ENCODE results near the gene DDX27.

Gene DDX27

DNA sequence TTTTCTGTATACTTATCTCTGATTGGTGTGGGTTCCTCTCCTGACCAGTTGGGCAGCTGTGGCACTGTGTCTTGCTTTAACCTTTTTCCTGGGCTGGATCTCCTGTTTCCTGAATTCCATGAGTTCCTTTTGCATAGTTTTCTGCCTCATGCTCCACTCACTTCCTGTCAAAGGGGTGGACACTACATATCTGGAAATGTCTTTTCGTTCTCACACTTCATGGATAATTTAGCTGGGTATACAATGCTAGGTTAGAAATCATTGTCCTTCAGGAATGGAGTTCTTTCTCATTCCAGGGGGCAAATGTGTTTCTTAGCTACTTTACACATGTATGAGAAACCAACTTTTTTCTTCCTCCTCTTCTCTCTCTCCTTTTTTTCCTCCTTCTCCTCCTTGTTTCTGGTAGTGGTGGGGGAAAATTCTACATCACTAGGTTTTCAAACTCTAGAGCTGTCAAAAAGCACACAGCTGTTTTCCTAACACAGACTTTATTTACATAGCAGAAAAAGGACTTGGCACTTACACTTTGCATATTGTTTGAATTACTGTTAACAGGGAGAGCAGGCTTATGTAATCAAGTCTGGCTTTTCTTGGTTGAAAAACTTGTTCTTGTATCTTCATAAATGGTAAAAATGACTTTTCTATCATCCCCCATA, 9.0 kb upstream of the DDX27 start:
- DNase-seq: no peak

DNA sequence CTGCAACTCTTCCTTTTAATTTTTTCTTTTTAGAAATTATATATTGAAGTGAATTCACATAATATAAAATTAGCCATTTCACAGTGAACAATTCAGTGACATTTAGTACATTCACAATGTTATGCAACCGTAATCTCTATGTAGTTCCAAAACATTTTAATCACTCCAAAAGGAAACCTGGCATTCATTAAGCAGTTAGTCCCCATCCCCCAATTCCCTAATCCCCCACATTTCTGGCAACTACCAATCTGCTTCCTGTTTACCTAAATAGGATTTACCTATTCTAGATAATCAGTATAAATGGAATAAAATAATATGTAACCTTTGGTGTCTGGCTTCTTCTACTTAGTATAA, 8.5 kb upstream of the DDX27 start:
- DNase-seq: peak; percentile 40

DNA sequence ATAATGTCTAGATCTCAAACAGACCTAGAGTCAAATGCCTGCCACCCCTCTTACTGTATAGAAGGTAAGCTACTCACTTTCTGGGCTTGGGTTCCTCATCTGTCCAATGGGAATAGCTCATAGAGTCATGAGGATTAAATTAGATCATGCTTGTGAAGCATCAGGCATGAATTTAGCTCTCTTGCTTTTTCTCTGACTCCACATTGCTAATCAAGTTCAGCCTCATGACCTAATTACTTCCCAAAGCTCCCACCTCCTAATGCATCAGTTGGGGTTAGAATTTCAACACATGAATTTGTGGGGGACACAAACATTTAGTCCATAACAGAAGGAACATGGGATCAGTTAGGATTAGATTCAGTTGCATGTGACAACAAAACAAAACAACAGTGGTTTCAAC, 4.6 kb upstream of the DDX27 start:
- DNase-seq: no peak

DNA sequence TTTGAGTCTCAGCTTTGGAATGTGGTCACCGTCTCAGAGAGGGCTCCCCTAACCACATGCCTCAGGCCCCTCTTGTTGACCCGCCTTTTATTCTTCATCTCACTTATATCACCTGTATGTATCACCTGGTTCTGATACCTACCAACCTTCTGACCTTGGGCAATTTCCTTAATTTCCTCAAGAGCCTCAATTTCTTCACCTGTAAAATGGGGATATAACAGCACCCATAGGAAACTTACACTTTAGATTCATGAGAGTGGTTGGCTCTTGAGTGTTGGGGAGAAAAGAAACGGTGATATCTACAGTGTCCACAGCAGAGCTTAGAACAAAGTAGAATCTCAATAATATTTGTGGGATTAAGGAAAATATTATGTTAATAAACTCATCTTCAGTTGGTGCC, 4.0 kb upstream of the DDX27 start:
- no peak for DNase-seq

DNA sequence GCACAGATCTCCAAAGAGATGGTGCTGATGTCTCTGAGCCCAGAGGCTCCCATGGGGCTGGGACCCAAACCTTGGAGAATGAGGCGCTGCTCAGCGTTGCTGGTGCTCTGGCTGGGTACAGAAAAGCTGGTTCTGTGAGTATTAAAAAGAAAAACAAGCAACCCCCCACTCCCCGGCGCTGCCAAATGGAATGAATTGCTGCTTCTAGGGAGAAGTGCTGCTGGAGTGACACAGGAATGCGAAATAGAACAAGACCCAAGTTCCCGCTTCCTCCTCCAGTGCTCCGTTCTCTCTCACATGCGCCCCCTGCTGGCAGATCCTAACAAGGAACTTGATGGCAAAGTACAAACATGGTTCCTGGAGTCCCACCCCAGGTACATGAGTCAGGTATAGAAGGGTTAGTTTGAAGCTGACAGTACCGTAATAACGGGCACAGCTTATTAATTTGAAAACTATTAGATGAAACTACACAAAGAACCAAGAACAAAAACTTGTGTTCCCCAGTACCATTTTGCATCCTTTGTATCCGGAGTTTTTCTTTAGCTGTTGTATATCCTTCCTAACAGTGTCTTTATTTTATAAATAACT, 2.1 kb upstream of the DDX27 start:
- peak; percentile 96 for DNase-seq

DNA sequence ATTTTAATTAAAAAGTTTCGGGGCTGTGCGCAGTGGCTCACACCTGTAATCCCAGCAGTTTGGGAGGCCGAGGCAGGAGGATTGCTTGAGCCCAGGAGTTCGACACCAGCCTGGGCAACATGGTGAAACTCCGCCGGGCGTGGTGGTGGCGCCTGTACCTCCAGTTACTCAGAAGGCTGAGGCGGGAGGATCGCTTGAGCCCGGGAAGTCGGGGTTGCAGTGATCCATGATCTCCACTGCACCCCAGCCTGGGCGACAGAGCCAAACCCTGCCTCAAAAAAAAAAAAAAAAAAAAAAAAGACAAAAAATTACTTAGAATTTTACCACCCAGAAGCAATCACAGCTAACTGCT, 501 bp upstream of the DDX27 start:
- peak; percentile 35 for DNase-seq

DNA sequence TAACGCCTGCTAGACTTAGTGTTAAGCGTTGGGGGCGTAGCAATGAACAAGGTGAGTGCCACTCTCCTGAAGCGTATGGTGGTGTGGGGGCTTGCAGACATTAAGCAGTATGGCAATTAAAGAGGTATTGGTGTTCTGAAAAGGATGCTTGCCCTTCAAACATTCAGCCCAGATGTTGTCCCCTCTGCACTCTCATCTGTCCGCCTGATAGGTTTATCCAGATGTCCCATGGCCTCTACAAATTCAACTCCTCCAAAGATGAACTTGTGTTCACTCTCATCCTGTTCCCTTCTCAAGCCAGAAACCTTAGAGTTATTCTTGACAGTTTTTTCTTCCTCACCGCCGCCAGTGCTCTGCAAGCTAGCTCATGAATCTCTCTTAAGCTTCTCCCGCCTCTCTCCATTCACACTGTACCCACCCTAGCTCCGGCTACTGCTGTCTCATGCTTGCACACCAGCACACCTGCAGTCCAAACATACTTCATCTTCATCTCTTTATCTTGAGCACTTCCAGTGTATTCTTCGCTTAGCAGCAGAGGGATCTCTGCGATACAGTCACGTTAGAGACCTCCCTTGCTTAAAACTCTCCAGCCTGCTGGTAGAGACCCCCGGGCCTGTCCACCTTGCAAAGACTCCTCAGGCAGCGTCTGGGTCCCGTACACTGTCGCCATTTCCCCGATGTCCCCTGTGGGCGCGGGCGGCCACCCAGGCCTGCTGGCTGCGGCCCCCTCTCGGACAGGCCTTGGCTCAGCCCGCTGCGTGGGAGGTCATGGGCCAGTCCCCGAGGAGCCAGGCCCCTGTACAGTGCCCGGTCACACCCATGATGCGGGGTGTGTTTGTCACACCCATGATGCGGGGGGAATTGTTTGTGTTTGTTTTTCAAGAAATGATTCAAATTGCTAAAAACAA, 962 bp downstream of the DDX27 start:
- no peak for DNase-seq

DNA sequence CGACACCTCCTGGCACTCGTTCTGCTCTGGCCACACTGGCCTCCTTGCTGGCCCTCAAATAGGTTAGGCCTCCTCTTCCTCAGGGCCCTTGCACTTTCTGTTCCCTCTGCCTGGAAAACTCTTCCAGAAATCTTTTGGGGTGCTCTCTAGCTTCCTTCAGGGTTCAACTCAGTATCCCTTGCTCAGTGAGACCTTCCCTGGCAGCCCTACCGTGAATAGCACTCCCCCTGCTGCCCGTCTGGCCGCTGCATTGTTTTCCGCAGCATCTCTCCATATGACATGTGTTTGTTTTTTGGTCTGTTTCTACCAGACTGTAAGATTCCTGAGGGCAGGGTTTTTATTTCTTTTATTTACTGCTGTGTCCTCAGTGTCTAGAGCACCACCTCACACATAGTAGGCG, 6.7 kb downstream of the DDX27 start:
- DNase-seq: no peak

DNA sequence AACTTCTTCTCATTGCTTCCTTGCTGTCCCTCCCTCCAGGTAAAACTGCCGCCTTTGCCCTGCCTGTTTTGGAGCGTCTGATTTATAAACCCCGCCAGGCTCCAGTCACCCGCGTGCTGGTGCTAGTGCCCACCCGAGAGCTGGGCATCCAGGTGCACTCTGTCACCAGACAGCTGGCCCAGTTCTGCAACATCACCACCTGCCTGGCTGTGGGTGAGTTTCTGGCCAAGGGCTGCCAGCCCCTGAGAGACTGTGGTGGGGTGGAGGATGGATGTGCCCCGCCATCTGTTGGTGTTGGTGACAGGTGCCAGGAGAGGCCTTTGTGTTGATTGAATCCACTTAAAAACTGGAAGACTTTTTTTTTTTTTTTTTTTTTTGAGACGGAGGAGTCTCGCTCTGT, 9.5 kb downstream of the DDX27 start:
- DNase-seq: peak; percentile 54

DNA sequence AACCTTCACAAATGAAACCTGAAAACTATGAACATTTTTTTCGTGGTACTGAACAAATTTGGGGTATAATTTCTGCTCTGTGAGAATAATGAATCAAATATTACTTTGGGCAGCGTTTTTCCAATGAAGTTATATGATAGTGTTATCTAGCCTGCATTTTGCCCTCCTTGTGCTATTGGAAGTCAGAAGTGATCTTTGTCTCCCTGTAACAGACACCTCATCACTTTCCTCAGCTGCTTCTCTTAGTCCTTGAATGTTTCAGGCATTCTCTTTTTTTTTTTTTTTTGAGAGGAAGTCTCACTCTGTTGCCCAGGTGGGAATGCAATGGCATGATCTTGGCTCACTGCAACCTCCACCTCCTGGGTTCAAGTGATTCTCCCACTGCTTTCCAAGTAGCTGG, 10.2 kb downstream of the DDX27 start:
- no peak for DNase-seq

DNA sequence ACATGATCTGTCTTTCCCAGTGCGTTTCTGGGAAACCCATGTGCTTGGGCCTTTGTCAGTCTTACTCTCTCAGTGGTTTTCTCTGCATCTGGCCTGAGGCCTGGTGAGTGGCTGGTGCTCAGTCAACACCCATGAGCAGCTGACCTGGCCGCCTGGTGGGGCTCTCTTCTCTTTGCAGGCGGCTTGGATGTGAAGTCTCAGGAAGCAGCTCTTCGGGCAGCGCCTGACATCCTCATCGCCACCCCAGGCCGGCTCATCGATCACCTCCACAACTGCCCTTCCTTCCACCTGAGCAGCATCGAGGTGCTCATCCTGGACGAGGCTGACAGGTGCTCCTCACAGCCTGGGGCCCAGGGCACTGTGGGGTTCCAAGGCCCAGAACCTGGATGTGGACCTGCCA, 10.8 kb downstream of the DDX27 start:
- peak; percentile 34 for DNase-seq

DNA sequence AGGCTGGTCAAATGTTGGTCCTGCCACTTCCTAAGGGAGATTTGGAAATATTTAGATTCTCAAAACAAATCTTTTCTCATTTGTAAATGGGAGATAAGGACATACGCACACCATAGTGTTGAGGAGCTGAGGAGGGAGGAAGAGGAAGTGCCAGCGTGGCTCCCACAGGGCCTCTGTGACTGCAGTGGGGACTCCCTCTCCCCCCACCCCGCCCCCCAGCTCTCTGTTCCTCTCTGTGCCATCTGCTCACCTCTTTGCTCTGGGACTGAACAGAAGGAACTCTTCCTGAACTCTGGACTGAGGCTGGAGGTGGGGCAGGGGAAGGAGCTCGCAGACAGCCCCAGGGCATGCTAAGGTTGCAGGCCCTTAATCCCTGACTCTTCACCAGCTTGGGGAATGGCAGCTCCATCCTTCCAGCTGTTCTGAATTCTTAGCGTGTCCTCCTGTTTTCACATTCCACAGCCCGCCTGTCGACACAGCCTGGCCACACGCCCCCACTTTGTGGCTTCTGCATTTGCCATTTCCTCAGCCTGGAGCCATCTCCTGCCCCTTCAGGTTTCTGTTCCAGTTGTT, 11.4 kb downstream of the DDX27 start:
- DNase-seq: peak; percentile 97

DNA sequence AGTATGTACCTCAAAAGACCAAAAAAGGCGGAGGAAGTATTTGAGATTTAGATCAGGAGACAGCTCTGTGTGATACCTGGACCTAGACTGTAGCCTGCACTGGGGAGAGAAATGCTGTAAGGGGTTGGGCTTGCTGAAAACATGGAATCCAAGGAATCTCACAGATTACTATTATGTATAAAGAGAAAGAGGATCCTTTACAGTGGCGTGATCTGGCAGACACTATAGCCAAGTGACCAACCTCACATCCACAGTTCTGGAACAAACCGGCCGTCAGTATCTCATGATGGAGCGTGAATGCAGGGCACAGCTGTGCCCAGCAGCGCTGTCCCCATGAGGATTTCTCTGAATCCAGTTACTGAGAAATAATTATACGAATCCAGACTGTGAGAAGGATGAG, 12.3 kb downstream of the DDX27 start:
- DNase-seq: no peak

DNA sequence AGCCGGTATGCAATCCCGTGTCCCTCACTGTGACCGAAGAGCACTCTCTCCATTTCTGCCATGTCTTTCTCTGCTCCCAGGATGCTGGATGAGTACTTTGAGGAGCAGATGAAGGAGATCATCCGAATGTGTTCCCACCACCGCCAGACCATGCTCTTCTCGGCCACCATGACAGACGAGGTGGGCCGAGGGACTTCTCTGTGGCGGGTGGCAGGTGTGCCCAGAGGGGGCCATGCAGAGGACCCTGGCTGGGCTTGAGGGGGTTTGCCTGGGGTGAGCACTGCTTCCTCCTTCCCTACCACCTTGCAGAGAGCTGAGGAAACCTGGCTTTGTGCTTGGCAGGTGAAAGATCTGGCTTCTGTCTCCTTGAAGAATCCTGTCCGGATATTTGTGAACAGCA, 14.0 kb downstream of the DDX27 start:
- no peak for DNase-seq

DNA sequence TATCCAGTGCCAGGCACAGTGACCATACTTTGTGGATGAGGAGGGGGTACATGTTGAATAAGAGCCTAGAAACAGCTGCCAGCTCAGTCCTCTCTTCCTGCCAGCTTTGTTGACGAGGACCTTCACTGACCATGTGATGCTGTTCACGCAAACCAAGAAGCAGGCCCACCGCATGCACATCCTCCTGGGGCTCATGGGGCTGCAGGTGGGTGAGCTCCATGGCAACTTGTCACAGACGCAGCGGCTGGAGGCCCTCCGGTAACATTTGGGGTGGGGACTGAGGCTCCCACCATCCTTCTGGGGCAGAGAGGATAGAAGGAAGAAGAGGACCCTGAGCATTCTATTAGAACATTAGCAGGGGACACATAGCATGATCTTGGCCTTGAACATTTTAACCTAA, 15.6 kb downstream of the DDX27 start:
- DNase-seq: no peak

DNA sequence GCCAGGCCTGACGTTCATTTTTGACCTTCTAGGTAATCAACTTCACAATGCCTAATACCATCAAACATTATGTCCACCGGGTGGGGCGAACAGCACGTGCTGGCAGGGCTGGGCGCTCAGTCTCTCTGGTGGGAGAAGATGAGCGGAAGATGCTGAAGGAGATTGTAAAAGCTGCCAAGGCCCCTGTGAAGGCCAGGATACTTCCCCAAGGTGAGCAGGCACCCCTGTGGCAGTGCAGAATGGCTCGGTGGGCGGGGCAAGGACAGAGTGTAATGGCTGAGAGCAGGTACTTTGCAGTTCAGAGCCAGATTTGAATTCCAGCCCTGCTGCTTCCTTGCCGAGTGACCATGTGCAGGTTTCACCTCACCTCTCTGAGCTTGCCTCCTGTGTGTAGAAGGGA, 17.1 kb downstream of the DDX27 start:
- DNase-seq: no peak

DNA sequence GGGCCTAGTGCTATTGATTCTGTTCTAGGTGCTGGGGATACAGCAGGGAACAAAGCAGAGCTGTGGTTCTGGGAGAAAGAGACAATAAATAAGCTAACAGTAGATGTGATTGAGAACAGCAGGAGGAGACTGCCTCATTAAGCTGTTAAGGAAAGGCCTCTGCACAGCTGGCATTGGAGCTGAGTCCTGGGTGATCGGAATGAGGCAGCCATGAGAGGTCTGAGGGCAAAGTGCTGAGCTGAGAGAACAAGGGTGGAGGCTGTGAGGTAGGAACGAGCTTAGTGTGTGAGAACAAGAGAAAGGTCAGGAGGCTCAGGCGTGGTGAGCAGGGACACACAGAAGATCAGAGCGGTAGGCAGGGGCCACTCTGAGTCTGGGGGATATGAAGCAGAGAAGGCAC, 18.3 kb downstream of the DDX27 start:
- DNase-seq: no peak

DNA sequence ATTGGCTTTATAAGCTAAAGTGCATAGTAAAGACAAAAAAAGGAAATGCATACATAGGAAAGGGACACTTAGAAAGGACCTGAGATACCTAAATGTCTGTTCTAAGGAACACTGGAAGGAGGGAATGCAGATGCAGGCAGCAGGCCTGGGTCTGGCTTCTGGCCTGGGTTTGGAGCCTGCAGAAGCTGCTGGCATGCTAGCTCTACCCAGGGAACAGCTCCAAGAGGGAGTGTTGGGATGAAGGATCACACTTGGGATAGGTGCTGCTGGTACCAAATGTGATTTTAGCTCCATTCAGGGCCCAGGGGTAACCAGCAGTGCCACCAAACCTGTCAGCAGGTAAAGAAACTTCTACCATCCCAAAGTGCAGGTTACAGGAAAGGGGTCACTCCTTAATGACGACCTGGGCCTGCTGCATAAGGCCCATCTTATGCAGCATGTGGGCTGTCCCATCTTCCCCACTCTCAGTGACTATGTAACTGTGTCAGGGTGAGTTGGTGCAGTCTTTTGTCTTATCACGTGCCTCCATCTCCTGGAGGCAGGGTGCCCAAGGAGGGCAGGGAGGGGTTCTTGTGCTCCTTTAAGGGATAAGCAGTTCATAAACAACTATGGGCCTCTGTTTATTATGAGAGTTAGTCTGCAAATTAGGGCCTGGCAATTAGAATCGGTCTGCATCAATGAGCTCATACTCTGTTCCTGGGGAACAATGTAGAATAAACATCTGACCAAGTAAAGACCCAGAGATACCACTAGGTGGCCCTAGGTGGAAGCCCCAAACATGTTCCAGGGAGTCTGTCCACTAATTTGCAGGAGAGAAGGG, 26.9 kb downstream of the DDX27 start:
- DNase-seq: peak; percentile 67

DNA sequence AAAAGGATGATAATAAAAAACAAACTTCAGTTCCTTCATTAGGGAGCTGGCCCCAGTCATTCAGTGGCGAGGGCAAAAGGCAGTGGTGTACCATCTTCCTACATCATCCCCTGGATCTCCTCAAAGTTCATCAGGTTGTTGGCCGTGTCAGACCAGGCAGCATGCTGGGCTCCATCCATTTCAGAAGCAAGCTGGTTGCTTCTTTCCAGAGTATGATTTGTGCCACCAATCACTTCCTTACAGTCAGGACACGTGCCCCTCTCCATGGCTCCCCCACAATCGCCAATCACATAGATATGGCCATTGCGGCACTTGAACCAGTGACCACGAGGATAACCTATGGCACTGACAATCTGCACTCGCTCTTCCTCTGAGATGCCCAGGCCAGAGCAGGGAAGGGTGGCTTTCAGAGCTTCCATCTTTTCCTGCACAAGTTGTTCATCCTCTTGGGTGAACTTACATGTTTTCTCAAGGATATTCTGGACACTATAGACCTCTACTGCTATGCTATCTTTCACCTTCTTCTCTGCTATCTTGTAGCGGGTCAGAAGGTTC, 28.0 kb downstream of the DDX27 start:
- no peak for DNase-seq

DNA sequence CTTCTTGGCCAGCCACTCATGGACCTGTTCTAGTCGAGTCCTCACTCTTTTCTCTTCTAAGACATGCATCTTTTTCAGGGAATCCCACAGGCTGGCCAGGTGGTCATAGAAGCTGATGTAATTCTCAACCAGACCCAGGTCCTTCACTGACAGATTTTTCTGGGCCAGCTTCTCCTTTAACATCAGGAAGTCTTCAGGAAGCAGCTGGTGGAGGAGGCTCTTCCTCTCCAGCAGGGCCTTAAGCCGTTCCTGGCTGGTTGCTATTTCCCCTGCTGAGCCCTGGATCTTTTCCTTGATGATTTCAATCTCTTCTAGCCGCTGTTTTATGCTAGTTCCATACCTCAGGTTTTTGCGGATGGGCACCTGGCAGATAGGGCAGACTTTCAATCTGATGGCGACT, 28.6 kb downstream of the DDX27 start:
- no peak for DNase-seq

DNA sequence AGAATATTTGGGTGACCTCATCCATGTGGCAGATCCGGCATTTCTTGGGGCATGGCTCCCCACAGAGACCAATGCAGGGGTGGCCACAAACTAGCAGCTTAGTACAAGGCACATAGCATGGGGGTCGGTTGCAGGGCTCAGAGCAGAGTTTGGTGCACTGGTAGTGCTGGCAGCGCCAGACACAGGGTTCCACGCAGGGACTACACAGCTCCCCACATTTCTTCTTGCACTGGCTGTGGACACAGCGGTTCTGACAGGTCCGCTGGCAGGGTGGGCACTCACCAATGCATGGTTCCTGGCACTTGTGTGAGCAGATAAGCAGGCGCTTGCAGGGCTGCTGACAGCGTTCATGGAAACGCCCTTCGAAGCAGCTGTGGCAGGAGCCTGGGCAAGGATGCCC, 29.1 kb downstream of the DDX27 start:
- no peak for DNase-seq

DNA sequence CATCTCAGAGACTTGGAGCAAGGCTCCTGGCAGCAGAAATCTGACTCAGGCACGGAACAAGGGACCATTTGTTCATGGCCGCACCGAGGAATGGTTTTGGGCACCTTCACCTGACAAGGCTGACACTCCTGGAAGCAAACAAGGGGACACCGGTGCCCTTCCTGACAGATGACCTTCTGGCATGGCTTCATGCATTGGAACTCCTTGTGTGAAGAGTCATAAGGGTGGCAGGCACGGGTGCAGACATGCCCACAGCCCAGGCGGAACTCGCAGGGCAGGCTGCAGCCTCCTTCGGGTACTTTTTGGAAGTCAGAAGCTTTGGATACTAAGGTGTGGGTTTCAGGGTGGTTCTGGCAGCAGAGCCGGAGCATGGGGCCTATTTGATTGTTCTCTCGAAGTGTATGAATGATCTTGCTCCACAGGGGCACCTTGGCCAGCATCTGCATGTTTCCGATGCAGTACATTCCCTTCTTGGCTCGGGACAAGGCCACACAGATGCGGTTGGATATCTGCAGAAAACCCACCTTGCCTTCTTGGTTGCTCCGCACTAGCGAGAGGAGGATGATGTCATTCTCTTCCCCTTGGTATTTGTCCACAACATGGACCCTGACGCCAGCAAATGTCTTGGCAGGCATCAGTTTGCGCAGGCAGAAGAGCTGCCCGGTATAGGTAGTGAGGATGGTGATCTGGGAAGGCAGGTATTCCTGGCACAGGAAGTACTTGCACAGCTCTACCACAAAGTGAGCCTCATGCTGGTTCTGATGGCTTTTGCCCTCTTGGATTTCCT, 29.9 kb downstream of the DDX27 start:
- no peak for DNase-seq
